ENCODE results near the gene PRKCE.

Gene PRKCE

GRCh38 chr2:45676088-45676487, 24.6 kb downstream of the PRKCE start:
- no peaks in the 10 kb centered on the region for H3K27me3 ChIP-seq (ENCODE audit: control insufficient read depth, insufficient read depth, low read length)
- no peak overlapping the region for H3K9ac ChIP-seq (ENCODE audit: low read length)
- no peak overlapping the region for H3K4me3 ChIP-seq (ENCODE audit: low read length)
- no peaks in the 10 kb centered on the region for H3K36me3 ChIP-seq (ENCODE audit: control insufficient read depth, insufficient read depth, low read length)
- no peaks in the 10 kb centered on the region for H3K9me3 ChIP-seq (ENCODE audit: control insufficient read depth, low read length)
- peaks cover 36% of the 10 kb centered on the region for H3K4me1 ChIP-seq (ENCODE audit: control insufficient read depth, insufficient read depth, low read length)

GRCh38 chr2:45678791-45679348, 27.4 kb downstream of the PRKCE start:
- Histone ChIP-seq H3K9me3 (ENCODE audit: control insufficient read depth, low read length) (no peaks in the 10 kb centered on the region), H3K4me1 (ENCODE audit: control insufficient read depth, insufficient read depth, low read length) (peaks cover 54% of the 10 kb centered on the region), H3K9ac (ENCODE audit: low read length) (no peak overlapping the region)

GRCh38 chr2:45680351-45680967, 29.0 kb downstream of the PRKCE start:
- Histone ChIP-seq H3K9me3 (ENCODE audit: control insufficient read depth, low read length) (no peaks in the 10 kb centered on the region), H3K4me1 (ENCODE audit: control insufficient read depth, insufficient read depth, low read length) (peaks cover 51% of the 10 kb centered on the region), H3K4me3 (ENCODE audit: low read length) (no peak overlapping the region), H3K27me3 (ENCODE audit: control insufficient read depth, insufficient read depth, low read length) (no peaks in the 10 kb centered on the region), H3K36me3 (ENCODE audit: control insufficient read depth, insufficient read depth, low read length) (no peaks in the 10 kb centered on the region), H3K9ac (ENCODE audit: low read length) (no peak overlapping the region)

More at GRCh38 chr2:45678791-45679348, 27.4 kb downstream of the PRKCE start:
- H3K4me3 ChIP-seq (ENCODE audit: low read length) = no peak overlapping the region
- H3K36me3 ChIP-seq (ENCODE audit: control insufficient read depth, insufficient read depth, low read length) = no peaks in the 10 kb centered on the region
- no peaks in the 10 kb centered on the region for H3K27me3 ChIP-seq (ENCODE audit: control insufficient read depth, insufficient read depth, low read length)

GRCh38 chr2:45681675-45682074, 30.2 kb downstream of the PRKCE start:
- no peaks in the 10 kb centered on the region for H3K36me3 ChIP-seq (ENCODE audit: control insufficient read depth, insufficient read depth, low read length)
- H3K4me3 ChIP-seq (ENCODE audit: low read length) = no peak overlapping the region
- no peaks in the 10 kb centered on the region for H3K9me3 ChIP-seq (ENCODE audit: control insufficient read depth, low read length)
- H3K9ac ChIP-seq (ENCODE audit: low read length) = no peak overlapping the region
- H3K27me3 ChIP-seq (ENCODE audit: control insufficient read depth, insufficient read depth, low read length) = no peaks in the 10 kb centered on the region
- H3K4me1 ChIP-seq (ENCODE audit: control insufficient read depth, insufficient read depth, low read length) = peaks cover 41% of the 10 kb centered on the region

GRCh38 chr2:45683292-45683691, 31.8 kb downstream of the PRKCE start:
- Histone ChIP-seq H3K27me3 (ENCODE audit: control insufficient read depth, insufficient read depth, low read length) (no peaks in the 10 kb centered on the region), H3K9ac (ENCODE audit: low read length) (no peak overlapping the region), H3K9me3 (ENCODE audit: control insufficient read depth, low read length) (no peaks in the 10 kb centered on the region), H3K4me3 (ENCODE audit: low read length) (no peak overlapping the region), H3K4me1 (ENCODE audit: control insufficient read depth, insufficient read depth, low read length) (peaks cover 41% of the 10 kb centered on the region), H3K36me3 (ENCODE audit: control insufficient read depth, insufficient read depth, low read length) (no peaks in the 10 kb centered on the region)

- no peaks in the 10 kb centered on the region for H3K9me3 ChIP-seq (ENCODE audit: control insufficient read depth, low read length)
- no peak overlapping the region for H3K9ac ChIP-seq (ENCODE audit: low read length)
- H3K36me3 ChIP-seq (ENCODE audit: control insufficient read depth, insufficient read depth, low read length) = no peaks in the 10 kb centered on the region
- no peak overlapping the region for H3K4me3 ChIP-seq (ENCODE audit: low read length)
- H3K27me3 ChIP-seq (ENCODE audit: control insufficient read depth, insufficient read depth, low read length) = no peaks in the 10 kb centered on the region
- peaks cover 48% of the 10 kb centered on the region for H3K4me1 ChIP-seq (ENCODE audit: control insufficient read depth, insufficient read depth, low read length)
These were observed 33.3 kb downstream of the PRKCE start for GRCh38 chr2:45684756-45685155.

- H3K9me3 ChIP-seq (ENCODE audit: control insufficient read depth, low read length) = no peaks in the 10 kb centered on the region
- H3K9ac ChIP-seq (ENCODE audit: low read length) = no peak overlapping the region
- H3K4me3 ChIP-seq (ENCODE audit: low read length) = no peak overlapping the region
- no peaks in the 10 kb centered on the region for H3K36me3 ChIP-seq (ENCODE audit: control insufficient read depth, insufficient read depth, low read length)
- H3K27me3 ChIP-seq (ENCODE audit: control insufficient read depth, insufficient read depth, low read length) = no peaks in the 10 kb centered on the region
- peaks cover 44% of the 10 kb centered on the region for H3K4me1 ChIP-seq (ENCODE audit: control insufficient read depth, insufficient read depth, low read length)
These were observed 33.8 kb downstream of the PRKCE start for GRCh38 chr2:45685260-45685659.

GRCh38 chr2:45687964-45688363, 36.5 kb downstream of the PRKCE start:
- Histone ChIP-seq H3K9me3 (ENCODE audit: control insufficient read depth, low read length) (no peaks in the 10 kb centered on the region), H3K4me3 (ENCODE audit: low read length) (no peak overlapping the region), H3K9ac (ENCODE audit: low read length) (no peak overlapping the region), H3K36me3 (ENCODE audit: control insufficient read depth, insufficient read depth, low read length) (no peaks in the 10 kb centered on the region), H3K4me1 (ENCODE audit: control insufficient read depth, insufficient read depth, low read length) (peaks cover 27% of the 10 kb centered on the region), H3K27me3 (ENCODE audit: control insufficient read depth, insufficient read depth, low read length) (no peaks in the 10 kb centered on the region)

GRCh38 chr2:45688479-45689298, 37.2 kb downstream of the PRKCE start:
- H3K27me3 ChIP-seq (ENCODE audit: control insufficient read depth, insufficient read depth, low read length) = no peaks in the 10 kb centered on the region
- H3K9ac ChIP-seq (ENCODE audit: low read length) = no peak overlapping the region
- no peaks in the 10 kb centered on the region for H3K9me3 ChIP-seq (ENCODE audit: control insufficient read depth, low read length)
- no peaks in the 10 kb centered on the region for H3K36me3 ChIP-seq (ENCODE audit: control insufficient read depth, insufficient read depth, low read length)
- H3K4me3 ChIP-seq (ENCODE audit: low read length) = no peak overlapping the region
- peaks cover 19% of the 10 kb centered on the region for H3K4me1 ChIP-seq (ENCODE audit: control insufficient read depth, insufficient read depth, low read length)

- H3K4me3 ChIP-seq (ENCODE audit: low read length) = no peak overlapping the region
- no peaks in the 10 kb centered on the region for H3K9me3 ChIP-seq (ENCODE audit: control insufficient read depth, low read length)
- no peaks in the 10 kb centered on the region for H3K27me3 ChIP-seq (ENCODE audit: control insufficient read depth, insufficient read depth, low read length)
- no peak overlapping the region for H3K9ac ChIP-seq (ENCODE audit: low read length)
- H3K4me1 ChIP-seq (ENCODE audit: control insufficient read depth, insufficient read depth, low read length) = peaks cover 10% of the 10 kb centered on the region
- H3K36me3 ChIP-seq (ENCODE audit: control insufficient read depth, insufficient read depth, low read length) = no peaks in the 10 kb centered on the region
These were observed 38.8 kb downstream of the PRKCE start for GRCh38 chr2:45690231-45690630.

- Histone ChIP-seq H3K9me3 (ENCODE audit: control insufficient read depth, low read length) (no peaks in the 10 kb centered on the region), H3K4me1 (ENCODE audit: control insufficient read depth, insufficient read depth, low read length) (peaks cover 7% of the 10 kb centered on the region), H3K36me3 (ENCODE audit: control insufficient read depth, insufficient read depth, low read length) (no peaks in the 10 kb centered on the region), H3K9ac (ENCODE audit: low read length) (no peak overlapping the region), H3K4me3 (ENCODE audit: low read length) (no peak overlapping the region), H3K27me3 (ENCODE audit: control insufficient read depth, insufficient read depth, low read length) (no peaks in the 10 kb centered on the region)
These were observed 39.9 kb downstream of the PRKCE start for GRCh38 chr2:45691171-45691999.

- no peaks in the 10 kb centered on the region for H3K36me3 ChIP-seq (ENCODE audit: control insufficient read depth, insufficient read depth, low read length)
- no peaks in the 10 kb centered on the region for H3K9me3 ChIP-seq (ENCODE audit: control insufficient read depth, low read length)
- H3K4me3 ChIP-seq (ENCODE audit: low read length) = no peak overlapping the region
- H3K9ac ChIP-seq (ENCODE audit: low read length) = no peak overlapping the region
- H3K27me3 ChIP-seq (ENCODE audit: control insufficient read depth, insufficient read depth, low read length) = no peaks in the 10 kb centered on the region
- H3K4me1 ChIP-seq (ENCODE audit: control insufficient read depth, insufficient read depth, low read length) = peaks cover 7% of the 10 kb centered on the region
These were observed 41.1 kb downstream of the PRKCE start for GRCh38 chr2:45692566-45692965.
